IMR-90 (cell line): ENCODE data around the gene CTIF.

Source experiments
- BHLHE40 ChIP-seq: fragments of 150-350 bp; IDR thresholded peaks from 2 replicates; pipeline ENCODE4 v1.6.1; 2016; ENCODE audit warnings: mild to moderate bottlenecking, low read depth, low read length
- CEBPB ChIP-seq: IDR thresholded peaks from 2 replicates; pipeline ENCODE4 v1.6.1; 2012; ENCODE audit warnings: low read depth, low read length, improper control_type of control experiment
- MAFK ChIP-seq: IDR thresholded peaks from 2 replicates; pipeline ENCODE4 v1.6.1; 2012; ENCODE audit warnings: low read depth, low read length, improper control_type of control experiment
- MAZ ChIP-seq: IDR thresholded peaks from 2 replicates; pipeline ENCODE4 v1.6.1; 2012; ENCODE audit warnings: low read depth, mild to moderate bottlenecking, low read length, improper control_type of control experiment, moderate library complexity, borderline replicate concordance
- POLR2A ChIP-seq: IDR thresholded peaks from 2 replicates; pipeline ENCODE4 v1.6.1; 2012; ENCODE audit warnings: mild to moderate bottlenecking, low read depth, low read length
- RAD21 ChIP-seq: IDR thresholded peaks from 2 replicates; pipeline ENCODE4 v1.6.1; 2012; ENCODE audit warnings: low read length, improper control_type of control experiment
- RFX5 ChIP-seq: IDR thresholded peaks from 2 replicates; pipeline ENCODE4 v1.8.0; 2012; ENCODE audit warnings: low read depth, mild to moderate bottlenecking, low read length, moderate library complexity
- SMC3 ChIP-seq: fragments of 150-350 bp; IDR thresholded peaks from 2 replicates; pipeline ENCODE4 v1.6.1; 2016; ENCODE audit warnings: low read depth, mild to moderate bottlenecking, antibody characterized with exemption, low read length, moderate library complexity
- TF ChIP-seq, protein P1 (sequence below): conservative IDR thresholded peaks from 2 replicates; pipeline ENCODE4 v1.5.1; 2012; ENCODE audit warnings: mild to moderate bottlenecking, low read depth, low read length, improper control_type of control experiment
- TF ChIP-seq, protein P2 (sequence below): fragments of 150-350 bp; IDR thresholded peaks from 2 replicates; pipeline ENCODE4 v1.6.1; 2017; ENCODE audit warnings: mild to moderate bottlenecking, antibody characterized with exemption, low read length, low read depth
- TF ChIP-seq, protein P3 (sequence below): fragments of 150-350 bp; IDR thresholded peaks from 2 replicates; pipeline ENCODE4 v1.6.1; 2016; ENCODE audit warnings: low read depth, mild to moderate bottlenecking, low read length, moderate library complexity, borderline replicate concordance

DNA sequence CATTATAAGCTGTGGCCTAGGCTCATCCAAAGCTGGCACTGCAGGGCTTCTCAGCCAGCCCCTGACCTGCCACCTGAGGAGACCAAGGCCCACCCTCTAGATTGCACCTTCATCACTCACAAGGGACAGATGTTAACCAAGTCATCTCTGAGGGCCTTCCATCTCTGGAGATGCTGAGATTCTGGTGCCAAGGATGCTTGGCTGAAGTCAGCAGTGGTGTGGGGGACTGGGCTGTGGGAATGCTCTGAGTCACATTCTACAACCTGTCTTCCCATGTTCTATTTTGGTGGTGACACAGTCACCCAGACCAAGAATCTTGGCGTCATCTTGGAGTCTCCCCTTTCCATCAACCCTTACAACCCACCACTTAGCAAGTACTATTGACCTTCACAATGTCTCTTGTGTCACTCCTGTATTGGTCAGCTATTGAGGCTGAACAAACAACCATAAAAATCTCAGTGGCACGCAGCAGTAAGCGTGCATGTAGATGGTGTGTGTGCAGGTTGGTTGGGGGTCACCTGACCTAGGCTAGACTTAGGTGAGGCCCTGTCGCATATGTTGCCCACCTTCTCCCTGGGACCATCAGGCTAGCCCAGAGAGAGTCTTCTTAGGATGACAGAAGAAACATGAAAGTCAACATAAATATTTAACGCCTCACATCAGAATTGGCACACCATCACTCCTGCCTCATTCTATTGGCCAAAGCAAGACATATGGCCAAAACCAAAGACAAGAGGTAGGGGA lies 276.9 kb downstream of the CTIF start:
- TF ChIP-seq POLR2A, result no peak
- TF ChIP-seq, protein P1, sequence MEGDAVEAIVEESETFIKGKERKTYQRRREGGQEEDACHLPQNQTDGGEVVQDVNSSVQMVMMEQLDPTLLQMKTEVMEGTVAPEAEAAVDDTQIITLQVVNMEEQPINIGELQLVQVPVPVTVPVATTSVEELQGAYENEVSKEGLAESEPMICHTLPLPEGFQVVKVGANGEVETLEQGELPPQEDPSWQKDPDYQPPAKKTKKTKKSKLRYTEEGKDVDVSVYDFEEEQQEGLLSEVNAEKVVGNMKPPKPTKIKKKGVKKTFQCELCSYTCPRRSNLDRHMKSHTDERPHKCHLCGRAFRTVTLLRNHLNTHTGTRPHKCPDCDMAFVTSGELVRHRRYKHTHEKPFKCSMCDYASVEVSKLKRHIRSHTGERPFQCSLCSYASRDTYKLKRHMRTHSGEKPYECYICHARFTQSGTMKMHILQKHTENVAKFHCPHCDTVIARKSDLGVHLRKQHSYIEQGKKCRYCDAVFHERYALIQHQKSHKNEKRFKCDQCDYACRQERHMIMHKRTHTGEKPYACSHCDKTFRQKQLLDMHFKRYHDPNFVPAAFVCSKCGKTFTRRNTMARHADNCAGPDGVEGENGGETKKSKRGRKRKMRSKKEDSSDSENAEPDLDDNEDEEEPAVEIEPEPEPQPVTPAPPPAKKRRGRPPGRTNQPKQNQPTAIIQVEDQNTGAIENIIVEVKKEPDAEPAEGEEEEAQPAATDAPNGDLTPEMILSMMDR, result no peak
- no peak for TF ChIP-seq MAFK
- TF ChIP-seq CEBPB, result no peak
- TF ChIP-seq BHLHE40, result no peak
- TF ChIP-seq, protein P2, sequence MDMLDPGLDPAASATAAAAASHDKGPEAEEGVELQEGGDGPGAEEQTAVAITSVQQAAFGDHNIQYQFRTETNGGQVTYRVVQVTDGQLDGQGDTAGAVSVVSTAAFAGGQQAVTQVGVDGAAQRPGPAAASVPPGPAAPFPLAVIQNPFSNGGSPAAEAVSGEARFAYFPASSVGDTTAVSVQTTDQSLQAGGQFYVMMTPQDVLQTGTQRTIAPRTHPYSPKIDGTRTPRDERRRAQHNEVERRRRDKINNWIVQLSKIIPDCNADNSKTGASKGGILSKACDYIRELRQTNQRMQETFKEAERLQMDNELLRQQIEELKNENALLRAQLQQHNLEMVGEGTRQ, result no peak
- TF ChIP-seq, protein P3, sequence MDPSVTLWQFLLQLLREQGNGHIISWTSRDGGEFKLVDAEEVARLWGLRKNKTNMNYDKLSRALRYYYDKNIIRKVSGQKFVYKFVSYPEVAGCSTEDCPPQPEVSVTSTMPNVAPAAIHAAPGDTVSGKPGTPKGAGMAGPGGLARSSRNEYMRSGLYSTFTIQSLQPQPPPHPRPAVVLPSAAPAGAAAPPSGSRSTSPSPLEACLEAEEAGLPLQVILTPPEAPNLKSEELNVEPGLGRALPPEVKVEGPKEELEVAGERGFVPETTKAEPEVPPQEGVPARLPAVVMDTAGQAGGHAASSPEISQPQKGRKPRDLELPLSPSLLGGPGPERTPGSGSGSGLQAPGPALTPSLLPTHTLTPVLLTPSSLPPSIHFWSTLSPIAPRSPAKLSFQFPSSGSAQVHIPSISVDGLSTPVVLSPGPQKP, result no peak
- TF ChIP-seq SMC3, result no peak
- TF ChIP-seq MAZ, result no peak
- TF ChIP-seq RFX5, result no peak
- TF ChIP-seq RAD21, result no peak
